GM21526 (cell line): ENCODE data around the gene CFAP77.

Experiments
- ATAC-seq: cut with Tn5 transposase; IDR thresholded peaks from one replicate; pipeline ENCODE4 v1.9.1; 2021; ENCODE audit warnings: moderate library complexity; ENCODE audit not compliant: unreplicated experiment, low FRiP score

Gene CFAP77

GRCh38 chr9:132447346-132447745 is 37.3 kb downstream of the CFAP77 start:
- no peak for ATAC-seq

- ATAC-seq: no peak
Observed at GRCh38 chr9:132447902-132448301, 37.9 kb downstream of the CFAP77 start.

- no peak for ATAC-seq
Observed at GRCh38 chr9:132451276-132451675, 41.3 kb downstream of the CFAP77 start.

GRCh38 chr9:132456241-132456640 is 46.2 kb downstream of the CFAP77 start:
- no peak for ATAC-seq

- no peak for ATAC-seq
Observed at GRCh38 chr9:132457504-132458236, 47.7 kb downstream of the CFAP77 start.

- ATAC-seq: no peak
Observed at GRCh38 chr9:132458432-132458831, 48.4 kb downstream of the CFAP77 start.

- ATAC-seq: no peak
Observed at GRCh38 chr9:132459661-132460060, 49.6 kb downstream of the CFAP77 start.

- no peak for ATAC-seq
Observed at GRCh38 chr9:132460240-132460639, 50.2 kb downstream of the CFAP77 start.

GRCh38 chr9:132461281-132461896 is 51.4 kb downstream of the CFAP77 start:
- no peak for ATAC-seq

GRCh38 chr9:132461971-132462370 is 52.0 kb downstream of the CFAP77 start:
- no peak for ATAC-seq

GRCh38 chr9:132464547-132464946 is 54.5 kb downstream of the CFAP77 start:
- no peak for ATAC-seq

GRCh38 chr9:132465131-132465635 is 55.2 kb downstream of the CFAP77 start:
- ATAC-seq: no peak

GRCh38 chr9:132472199-132472598 is 62.2 kb downstream of the CFAP77 start:
- ATAC-seq: no peak

GRCh38 chr9:132472599-132472998 is 62.6 kb downstream of the CFAP77 start:
- no peak for ATAC-seq

- ATAC-seq: no peak
Observed at GRCh38 chr9:132474253-132474652, 64.2 kb downstream of the CFAP77 start.

- no peak for ATAC-seq
Observed at GRCh38 chr9:132478353-132479050, 68.5 kb downstream of the CFAP77 start.

GRCh38 chr9:132479733-132480132 is 69.7 kb downstream of the CFAP77 start:
- no peak for ATAC-seq

- no peak for ATAC-seq
Observed at GRCh38 chr9:132481053-132481849, 71.2 kb downstream of the CFAP77 start.

- no peak for ATAC-seq
Observed at GRCh38 chr9:132482196-132482813, 72.3 kb downstream of the CFAP77 start.

GRCh38 chr9:132485393-132485792 is 75.4 kb downstream of the CFAP77 start:
- no peak for ATAC-seq
